Measurements from ENCODE around the gene PIM1. TPM values are rescaled to one million over a fixed set of nuclear protein-coding genes. Genes with fewer than 3 reads are reported as not detected.
A peak's percentile ranks its signal among the peaks of the same experiment; 100 is the strongest.

PIM1 gene
- total and polyA plus RNA-seq, 2 experiments from 2014 or later: 14.7 to 21.5 TPM

DNA sequence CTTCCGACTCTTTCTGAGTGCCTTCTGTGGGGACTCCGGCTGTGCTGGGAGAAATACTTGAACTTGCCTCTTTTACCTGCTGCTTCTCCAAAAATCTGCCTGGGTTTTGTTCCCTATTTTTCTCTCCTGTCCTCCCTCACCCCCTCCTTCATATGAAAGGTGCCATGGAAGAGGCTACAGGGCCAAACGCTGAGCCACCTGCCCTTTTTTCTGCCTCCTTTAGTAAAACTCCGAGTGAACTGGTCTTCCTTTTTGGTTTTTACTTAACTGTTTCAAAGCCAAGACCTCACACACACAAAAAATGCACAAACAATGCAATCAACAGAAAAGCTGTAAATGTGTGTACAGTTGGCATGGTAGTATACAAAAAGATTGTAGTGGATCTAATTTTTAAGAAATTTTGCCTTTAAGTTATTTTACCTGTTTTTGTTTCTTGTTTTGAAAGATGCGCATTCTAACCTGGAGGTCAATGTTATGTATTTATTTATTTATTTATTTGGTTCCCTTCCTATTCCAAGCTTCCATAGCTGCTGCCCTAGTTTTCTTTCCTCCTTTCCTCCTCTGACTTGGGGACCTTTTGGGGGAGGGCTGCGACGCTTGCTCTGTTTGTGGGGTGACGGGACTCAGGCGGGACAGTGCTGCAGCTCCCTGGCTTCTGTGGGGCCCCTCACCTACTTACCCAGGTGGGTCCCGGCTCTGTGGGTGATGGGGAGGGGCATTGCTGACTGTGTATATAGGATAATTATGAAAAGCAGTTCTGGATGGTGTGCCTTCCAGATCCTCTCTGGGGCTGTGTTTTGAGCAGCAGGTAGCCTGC lies 4.8 kb downstream of the PIM1 start:
- Histone ChIP-seq H3K9me3 (ENCODE audit: low read depth) (no peaks in the 10 kb centered on the region), H3K27ac (no peak overlapping the region), H3K4me1 (ENCODE audit: low read depth) (peaks cover 3% of the 10 kb centered on the region), H3K36me3 (peaks cover 21% of the 10 kb centered on the region), H3K27me3 (no peaks in the 10 kb centered on the region), H3K4me3 (no peak overlapping the region)
- no peak for DNase-seq (ENCODE audit: low read depth in 1 of 2, low spot score in 1 of 2)
- TF ChIP-seq, protein P1, sequence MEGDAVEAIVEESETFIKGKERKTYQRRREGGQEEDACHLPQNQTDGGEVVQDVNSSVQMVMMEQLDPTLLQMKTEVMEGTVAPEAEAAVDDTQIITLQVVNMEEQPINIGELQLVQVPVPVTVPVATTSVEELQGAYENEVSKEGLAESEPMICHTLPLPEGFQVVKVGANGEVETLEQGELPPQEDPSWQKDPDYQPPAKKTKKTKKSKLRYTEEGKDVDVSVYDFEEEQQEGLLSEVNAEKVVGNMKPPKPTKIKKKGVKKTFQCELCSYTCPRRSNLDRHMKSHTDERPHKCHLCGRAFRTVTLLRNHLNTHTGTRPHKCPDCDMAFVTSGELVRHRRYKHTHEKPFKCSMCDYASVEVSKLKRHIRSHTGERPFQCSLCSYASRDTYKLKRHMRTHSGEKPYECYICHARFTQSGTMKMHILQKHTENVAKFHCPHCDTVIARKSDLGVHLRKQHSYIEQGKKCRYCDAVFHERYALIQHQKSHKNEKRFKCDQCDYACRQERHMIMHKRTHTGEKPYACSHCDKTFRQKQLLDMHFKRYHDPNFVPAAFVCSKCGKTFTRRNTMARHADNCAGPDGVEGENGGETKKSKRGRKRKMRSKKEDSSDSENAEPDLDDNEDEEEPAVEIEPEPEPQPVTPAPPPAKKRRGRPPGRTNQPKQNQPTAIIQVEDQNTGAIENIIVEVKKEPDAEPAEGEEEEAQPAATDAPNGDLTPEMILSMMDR (IDR thresholded peaks at IDR 0.05; ENCODE audit: low read depth, low read length): no peak

DNA sequence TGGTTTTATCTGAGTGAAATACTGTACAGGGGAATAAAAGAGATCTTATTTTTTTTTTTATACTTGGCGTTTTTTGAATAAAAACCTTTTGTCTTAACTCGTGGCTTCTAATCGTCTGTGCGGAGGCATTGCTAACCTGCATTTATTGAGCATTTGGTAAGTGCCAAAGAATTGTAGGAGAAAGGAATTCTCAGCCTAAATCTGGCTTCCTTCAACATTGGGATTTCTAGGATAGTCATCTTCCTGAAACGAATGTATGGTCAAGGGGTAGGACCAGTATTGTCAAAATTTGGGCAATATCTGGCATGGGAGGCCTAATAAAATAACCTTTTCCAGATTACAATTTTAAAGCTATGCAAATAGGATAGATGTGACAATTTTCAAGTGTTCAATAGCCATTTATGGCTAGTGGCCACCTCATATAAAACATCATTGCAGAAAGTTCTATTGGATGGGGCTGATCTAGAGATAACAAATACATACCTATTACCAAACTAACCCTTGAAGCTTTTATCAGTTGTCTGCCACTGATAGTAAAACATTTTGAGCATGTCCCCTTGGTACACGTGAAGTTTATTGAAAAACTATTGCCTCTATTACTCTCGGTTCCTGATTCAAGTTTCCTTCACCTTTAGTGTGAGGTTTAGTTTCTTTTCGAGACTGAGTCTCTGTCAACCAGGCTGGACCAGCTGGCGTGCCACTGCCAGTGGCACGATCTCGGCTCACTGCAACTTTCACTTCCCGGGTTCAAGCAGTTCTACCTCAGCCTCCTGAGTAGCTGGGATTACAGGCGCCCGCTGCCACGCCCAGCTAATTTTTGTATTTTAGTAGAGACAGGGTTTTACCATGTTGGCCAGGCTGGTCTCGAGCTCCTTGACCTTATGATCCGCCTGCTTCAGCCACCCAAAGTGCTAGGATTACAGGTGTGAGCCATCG lies 5.6 kb downstream of the PIM1 start:
- H3K4me1 ChIP-seq (ENCODE audit: low read depth): peaks cover 3% of the 10 kb centered on the region
- no peak overlapping the region for H3K4me3 ChIP-seq
- H3K27ac ChIP-seq: no peak overlapping the region
- no peaks in the 10 kb centered on the region for H3K27me3 ChIP-seq
- peaks cover 21% of the 10 kb centered on the region for H3K36me3 ChIP-seq
- no peaks in the 10 kb centered on the region for H3K9me3 ChIP-seq (ENCODE audit: low read depth)
- peak in 1 of 2 donors; percentile 41 for DNase-seq (ENCODE audit: low read depth in 1 of 2, low spot score in 1 of 2)
- TF ChIP-seq, protein P1 (IDR thresholded peaks at IDR 0.05; ENCODE audit: low read depth, low read length): no peak

DNA sequence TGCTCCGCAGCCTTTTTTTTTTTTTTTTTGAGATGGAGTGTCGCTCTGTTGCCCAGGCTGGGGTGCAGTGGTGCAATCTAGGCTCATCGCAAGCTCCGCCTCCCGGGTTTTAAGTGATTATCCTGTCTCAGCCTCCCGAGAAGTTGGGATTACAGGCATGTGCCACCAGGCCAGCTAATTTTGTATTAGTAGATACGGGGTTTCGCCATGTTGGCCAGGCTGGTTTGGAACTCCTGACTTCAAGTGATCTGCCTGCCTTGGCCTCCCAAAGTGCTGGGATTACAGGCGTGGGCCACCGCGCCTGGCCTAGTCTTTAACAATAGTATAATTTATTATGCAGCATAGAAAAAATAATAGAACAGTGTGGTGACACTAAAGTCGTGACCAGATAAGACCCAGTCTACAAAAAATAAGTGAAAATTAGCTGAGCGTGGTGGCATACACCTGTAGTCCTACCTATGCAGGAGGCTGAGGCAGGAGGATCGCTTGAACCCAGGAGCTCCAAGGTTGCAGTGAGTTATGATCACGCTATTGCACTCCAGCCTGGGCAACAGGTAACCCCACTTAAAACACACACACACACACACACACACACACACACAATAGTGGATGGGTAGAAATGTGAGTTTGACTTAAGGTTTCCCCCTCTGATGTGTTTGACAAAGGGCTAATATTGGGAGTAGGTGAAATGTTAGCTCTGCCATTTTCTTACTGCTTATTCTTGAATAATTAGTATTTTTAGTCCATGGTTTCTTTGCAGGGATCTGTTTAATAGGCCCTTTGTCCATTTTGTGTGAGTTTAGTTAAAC lies 6.5 kb downstream of the PIM1 start:
- H3K27ac ChIP-seq: no peak overlapping the region
- H3K4me3 ChIP-seq: no peak overlapping the region
- peaks cover 21% of the 10 kb centered on the region for H3K36me3 ChIP-seq
- peaks cover 3% of the 10 kb centered on the region for H3K4me1 ChIP-seq (ENCODE audit: low read depth)
- H3K27me3 ChIP-seq: no peaks in the 10 kb centered on the region
- peak in 1 of 2 donors; percentile 61 for DNase-seq (ENCODE audit: low read depth in 1 of 2, low spot score in 1 of 2)
- TF ChIP-seq, protein P1 (IDR thresholded peaks at IDR 0.05; ENCODE audit: low read depth, low read length): no peak
- no peaks in the 10 kb centered on the region for H3K9me3 ChIP-seq (ENCODE audit: low read depth)

DNA sequence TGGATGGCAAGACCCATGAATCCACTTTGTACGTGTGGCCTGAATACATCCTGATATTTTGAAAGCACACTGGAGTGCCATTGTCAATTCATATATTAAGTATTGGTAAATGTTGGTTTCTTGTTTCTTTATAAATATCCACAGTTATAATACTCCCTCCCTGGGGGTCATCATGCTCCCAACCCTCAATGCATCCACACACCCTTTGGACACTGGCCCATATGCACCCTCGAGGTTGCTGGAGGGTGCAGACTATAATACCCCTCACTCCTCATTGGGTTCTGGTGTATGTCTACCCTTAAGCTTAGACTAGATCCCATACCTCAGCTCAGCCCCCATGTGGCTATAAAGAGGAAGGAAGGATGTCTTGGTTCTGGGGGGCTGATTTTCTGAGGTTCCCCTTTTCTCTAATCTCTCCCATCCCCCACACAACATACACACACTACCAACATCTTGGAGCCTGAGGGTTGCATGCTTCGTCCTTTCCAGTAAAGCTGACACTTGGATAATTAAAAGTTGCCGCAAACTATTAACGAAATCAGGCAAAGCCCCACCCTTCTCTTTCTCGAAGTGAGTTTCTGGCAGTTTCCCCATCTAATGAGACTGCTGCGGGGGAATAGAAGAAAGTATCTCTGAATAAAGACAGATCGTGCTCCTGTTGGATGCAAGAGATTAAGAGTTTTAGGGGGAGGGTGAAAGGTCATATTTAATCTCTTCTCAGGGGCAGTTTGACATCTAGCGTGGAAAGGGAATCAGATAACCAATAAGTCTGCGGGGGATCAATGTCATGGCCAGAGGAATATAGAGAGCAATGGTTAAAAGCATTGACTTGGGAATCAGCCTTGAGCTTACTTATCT lies 7.4 kb downstream of the PIM1 start:
- H3K27ac ChIP-seq: no peak overlapping the region
- peaks cover 21% of the 10 kb centered on the region for H3K36me3 ChIP-seq
- no peak overlapping the region for H3K4me3 ChIP-seq
- no peaks in the 10 kb centered on the region for H3K9me3 ChIP-seq (ENCODE audit: low read depth)
- H3K27me3 ChIP-seq: no peaks in the 10 kb centered on the region
- TF ChIP-seq, protein P1 (IDR thresholded peaks at IDR 0.05; ENCODE audit: low read depth, low read length): peak; percentile 6
- DNase-seq (ENCODE audit: low read depth in 1 of 2, low spot score in 1 of 2): peak in 1 of 2 donors; percentile 41
- peaks cover 3% of the 10 kb centered on the region for H3K4me1 ChIP-seq (ENCODE audit: low read depth)
